GM12878 (cell line): ENCODE results near the gene NSFL1C. TPM values are rescaled to one million over a fixed set of nuclear protein-coding genes. Genes with fewer than 3 reads are reported as not detected.

Experiments
- ATAC-seq: fragments of 200-7000 bp; cut with Tn5 transposase; 3 replicates; pipeline ENCODE4 v1.9.1; 2020; ENCODE audit warnings: mild to moderate bottlenecking, moderate library complexity
- BruUV-seq: library from RNA; stranded (reverse); fragments of 400-500 nt; replicated peaks from 2 replicates; lab custom pipeline; 2021; lab: Mats Ljungman, UMichigan
- CTCF ChIA-PET: fragments of 300-600 bp; sonication (Branson Sonifier 250); formaldehyde crosslinking; extraction: SDS; loops from one replicate; lab custom pipeline; 2021; ENCODE audit warnings: inconsistent platforms; lab: Yijun Ruan, JAX
- POLR2A ChIA-PET: fragments of 350-600 bp; formaldehyde crosslinking; extraction: SDS; loops from one replicate; lab custom pipeline; 2021; ENCODE audit warnings: inconsistent platforms; lab: Charles Lee
- RAD21 ChIA-PET: fragments of 300-600 bp; sonication (Branson Sonifier 250); formaldehyde crosslinking; loops from one replicate; lab custom pipeline; 2023; ENCODE audit warnings: antibody characterized with exemption; ENCODE audit not compliant: unreplicated experiment; lab: Charles Lee
- SMC1A ChIA-PET: fragments of 300-600 bp; sonication (Branson Sonifier 250); formaldehyde crosslinking; loops from one replicate; lab custom pipeline; 2023; ENCODE audit not compliant: unreplicated experiment, uncharacterized antibody; lab: Charles Lee
- DNase-seq: peaks from one replicate; pipeline ENCODE4 v3.0.0-alpha.2; 2011; ENCODE audit warnings: low read depth, low spot score
- FAIRE-seq: peaks from 3 replicates; lab custom pipeline; 2011; peaks lifted over from hg19 to GRCh38; lab: Jason Lieb, UNC
- H2AFZ ChIP-seq: 2 replicates; pipeline ENCODE4 v1.6.0; 2011; ENCODE audit warnings: low read depth, low read length, control low read depth; ENCODE audit not compliant: control insufficient read depth
- H3K27ac ChIP-seq: 2 replicates; pipeline ENCODE4 v1.5.1; 2011; ENCODE audit warnings: control low read depth; ENCODE audit not compliant: control insufficient read depth, insufficient read depth
- H3K27me3 ChIP-seq, 2 experiments: replicated peaks in 1 of 2; 2 replicates each; pipeline versions ENCODE4 v1.6.0 to v1.6.1; 2011; ENCODE audit warnings: low read length in 1 of 2; ENCODE audit not compliant: control insufficient read depth in 2 of 2, insufficient read depth in 2 of 2
- H3K36me3 ChIP-seq, 2 experiments: 2 replicates each; pipeline ENCODE4 v1.5.1; 2011; ENCODE audit warnings: low read length in 1 of 2; ENCODE audit not compliant: control insufficient read depth in 2 of 2, insufficient read depth in 2 of 2
- H3K4me1 ChIP-seq: 2 replicates; pipeline ENCODE4 v1.6.1; 2011; ENCODE audit warnings: mild to moderate bottlenecking, low read length, moderate library complexity, mixed read lengths; ENCODE audit not compliant: control insufficient read depth, insufficient read depth
- H3K4me2 ChIP-seq: 2 replicates; pipeline ENCODE4 v1.6.0; 2011; ENCODE audit warnings: control low read depth; ENCODE audit not compliant: control insufficient read depth, insufficient read depth
- H3K4me3 ChIP-seq: fragments of 200-600 bp; sonication (generic); 2 replicates; pipeline ENCODE4 v1.5.1; 2016
- H3K79me2 ChIP-seq: 2 replicates; pipeline ENCODE4 v1.6.0; 2011; ENCODE audit warnings: low read length; ENCODE audit not compliant: control insufficient read depth, insufficient read depth
- H3K9ac ChIP-seq: 2 replicates; pipeline ENCODE4 v1.8.0; 2011; ENCODE audit warnings: low read length, control low read depth, mixed read lengths; ENCODE audit not compliant: control insufficient read depth, insufficient read depth
- H3K9me3 ChIP-seq: replicated peaks from 3 replicates; pipeline ENCODE4 v1.5.1; 2011; ENCODE audit warnings: mild to moderate bottlenecking, low read length; ENCODE audit not compliant: control insufficient read depth, insufficient read depth
- H4K20me1 ChIP-seq: 2 replicates; pipeline ENCODE4 v1.6.0; 2011; ENCODE audit not compliant: control insufficient read depth, insufficient read depth
- BHLHE40 ChIP-seq, 2 experiments: fragments of 450-650 bp in 1 of 2; IDR thresholded peaks; 2 replicates each; pipeline ENCODE4 v1.6.1; 2011 to 2017; ENCODE audit warnings: low read depth in 2 of 2, borderline replicate concordance in 1 of 2, improper control_type of control experiment in 1 of 2, low read length in 1 of 2, mild to moderate bottlenecking in 1 of 2
- BMI1 ChIP-seq: fragments of 450-650 bp; IDR thresholded peaks from 2 replicates; pipeline ENCODE4 v1.6.1; 2016; ENCODE audit warnings: mild to moderate bottlenecking, moderate library complexity, borderline replicate concordance
- CBFB ChIP-seq: IDR thresholded peaks from 2 replicates; pipeline ENCODE4 v1.6.1; 2016; ENCODE audit warnings: antibody characterized with exemption, low read depth
- CHD1 ChIP-seq: IDR thresholded peaks from 2 replicates; pipeline ENCODE4 v1.6.1; 2012; ENCODE audit warnings: low read depth, low read length, improper control_type of control experiment
- CTCF ChIP-seq, 3 experiments: IDR thresholded peaks in 2 of 3; conservative IDR thresholded peaks in 1 of 3; 2 replicates each; pipeline ENCODE4 v1.5.1; 2011; ENCODE audit warnings: low read depth in 3 of 3, low read length in 3 of 3, mild to moderate bottlenecking in 3 of 3, control low read depth in 2 of 3, moderate library complexity in 2 of 3, inconsistent platforms in 1 of 3, mixed read lengths in 1 of 3; ENCODE audit not compliant: control insufficient read depth in 2 of 3, insufficient read depth in 1 of 3; ENCODE audit errors: extremely low read depth in 1 of 3
- EP300 ChIP-seq, 2 experiments: fragments of 150-350 bp in 1 of 2; IDR thresholded peaks; 2 replicates each; pipeline ENCODE4 v1.6.1; 2011 to 2012; ENCODE audit warnings: low read depth in 2 of 2, low read length in 2 of 2, borderline replicate concordance in 1 of 2, improper control_type of control experiment in 1 of 2, inconsistent platforms in 1 of 2; ENCODE audit not compliant: control insufficient read depth in 1 of 2
- ETV6 ChIP-seq, 2 experiments: fragments of 450-650 bp in 1 of 2; IDR thresholded peaks in 1 of 2; conservative IDR thresholded peaks in 1 of 2; 2 replicates each; pipeline ENCODE4 v1.6.1; 2014; ENCODE audit warnings: antibody characterized with exemption in 1 of 2, borderline replicate concordance in 1 of 2, low read depth in 1 of 2, mild to moderate bottlenecking in 1 of 2, moderate library complexity in 1 of 2
- EZH2 ChIP-seq: IDR thresholded peaks from 2 replicates; pipeline ENCODE4 v1.6.1; 2012; ENCODE audit warnings: low read depth, mild to moderate bottlenecking, control low read depth, inconsistent platforms, low read length, borderline replicate concordance; ENCODE audit not compliant: control insufficient read depth
- IKZF1 ChIP-seq: fragments of 450-650 bp; conservative IDR thresholded peaks from 2 replicates; pipeline ENCODE4 v1.6.1; 2017; ENCODE audit warnings: antibody characterized with exemption, mild to moderate bottlenecking
- NR2C1 ChIP-seq: fragments of 450-650 bp; IDR thresholded peaks from 2 replicates; pipeline ENCODE4 v1.6.1; 2017; ENCODE audit warnings: antibody characterized with exemption, mild to moderate bottlenecking, moderate library complexity
- PAX5 ChIP-seq: IDR thresholded peaks from 2 replicates; pipeline ENCODE4 v1.6.1; 2011; ENCODE audit warnings: low read depth, low read length, borderline replicate concordance
- PAX8 ChIP-seq: fragments of 450-650 bp; IDR thresholded peaks from 2 replicates; pipeline ENCODE4 v1.6.1; 2017; ENCODE audit warnings: mild to moderate bottlenecking, moderate library complexity
- SIN3A ChIP-seq: IDR thresholded peaks from 2 replicates; pipeline ENCODE4 v1.6.1; 2012; ENCODE audit warnings: low read depth, low read length, improper control_type of control experiment
- SMAD5 ChIP-seq: IDR thresholded peaks from 2 replicates; pipeline ENCODE4 v1.6.1; 2016; ENCODE audit warnings: antibody characterized with exemption, low read depth
- SREBF1 ChIP-seq: IDR thresholded peaks from 2 replicates; pipeline ENCODE4 v1.6.1; 2012; ENCODE audit warnings: mild to moderate bottlenecking, low read length
- ZNF274 ChIP-seq: IDR thresholded peaks from one replicate; pipeline ENCODE4 v1.8.0; 2011; ENCODE audit not compliant: insufficient read length, insufficient read depth
- ZNF384 ChIP-seq: IDR thresholded peaks from 2 replicates; pipeline ENCODE4 v1.6.1; 2012; ENCODE audit warnings: low read depth, mild to moderate bottlenecking, low read length, improper control_type of control experiment, borderline replicate concordance
- ZNF687 ChIP-seq: fragments of 450-650 bp; IDR thresholded peaks from 2 replicates; pipeline ENCODE4 v1.6.1; 2017; ENCODE audit warnings: mild to moderate bottlenecking, moderate library complexity
- WGBS: methylation state at CpG from one replicate; pipeline ENCODE4 v1.1.6; 2016; ENCODE audit warnings: low lambda C conversion rate; ENCODE audit not compliant: insufficient replicate concordance, insufficient coverage; ENCODE audit errors: missing lambda C conversion rate; 5-methylcytosine and 5-hydroxymethylcytosine counted together
- in situ Hi-C: fragments of 300-500 bp; cut with MboI; formaldehyde crosslinking; loops from 9 replicates; pipeline ENCODE4 v1.14.3; 2018; ENCODE audit warnings: mixed read lengths
- intact Hi-C: fragments of 100-400 bp; cut with micrococcal nuclease; formaldehyde crosslinking; loops from one replicate; pipeline ENCODE4 v1.14.2; 2022; ENCODE audit not compliant: unreplicated experiment
- polyA plus RNA-seq, 11 experiments: library from polyadenylated mRNA; depleted of rRNA in 4 of 11; unstranded in 6 of 11; stranded (reverse) in 5 of 11; fragments of >200 nt; fragmentation: Nextera tagmentation in 4 of 11; fragmentation: Illumina TruSeq in 1 of 11; extraction: Ambion mirVana in 4 of 11; extraction: Trizol in 1 of 11; gene quantifications; 1 replicate in 1 of 11; 2 replicates in 10 of 11; pipeline versions ENCODE4 v1.2.1 to v1.2.3, GENCODE V29; 2011 to 2016; ENCODE audit warnings: inconsistent platforms in 2 of 11, missing spikeins in 2 of 11, low read depth in 1 of 11
- total RNA-seq, 4 experiments: library from RNA; depleted of rRNA in 3 of 4; stranded (reverse); fragments of >200 nt in 3 of 4; fragmentation: Illumina TruSeq in 1 of 4; extraction: Trizol in 1 of 4; gene quantifications; 2 replicates each; pipeline versions ENCODE4 v1.2.1 to v1.2.3, GENCODE V29; 2013 to 2021

The NSFL1C gene
- total and polyA plus RNA-seq, 10 of the 15 experiments (the other 5 are each of a cell fraction or from before 2014, with no cell fraction given): 21.5 to 100 (median 38.1) TPM

GRCh38 chr20:1403624-1404023, 63.0 kb downstream of the NSFL1C start:
- Histone ChIP-seq H3K4me2 (no peak overlapping the region), H3K9me3 (no peaks in the 10 kb centered on the region), H3K4me3 (no peak overlapping the region), H4K20me1 (no peaks in the 10 kb centered on the region), H3K79me2 (no peaks in the 10 kb centered on the region), H2AFZ (no peak overlapping the region), H3K9ac (no peak overlapping the region), H3K27ac (no peak overlapping the region), H3K36me3 (no peaks in the 10 kb centered on the region), H3K27me3 (no peaks in the 10 kb centered on the region; a peak in 1 of 4 replicates), H3K4me1 (no peaks in the 10 kb centered on the region; the same call in 1 of the 2 replicates)
- ATAC-seq (no peak), DNase-seq (no peak), FAIRE-seq (no peak)
- RAD21 ChIA-PET: no interaction called here
- CTCF ChIA-PET: no interaction called here
- TF ChIP-seq ZNF687: no peak
- no peak for TF ChIP-seq CBFB
- TF ChIP-seq PAX8: no peak
- no peak for TF ChIP-seq CTCF (IDR thresholded peaks at IDR 0.05 in 2 of 3, conservative IDR thresholded peaks at IDR 0.05 in 1 of 3; ENCODE audit: control insufficient read depth in 2 of 3, extremely low read depth in 1 of 3, insufficient read depth in 1 of 3, low read depth in 3 of 3, low read length in 3 of 3)
- TF ChIP-seq SREBF1: no peak
- no peak for TF ChIP-seq ZNF384
- TF ChIP-seq PAX5: no peak
- TF ChIP-seq SMAD5: no peak
- no peak for TF ChIP-seq ZNF274
- no peak for TF ChIP-seq SIN3A
- TF ChIP-seq ETV6 (conservative IDR thresholded peaks at IDR 0.05 in 1 of 2, IDR thresholded peaks at IDR 0.05 in 1 of 2; ENCODE audit: borderline replicate concordance in 1 of 2, low read depth in 1 of 2): no peak
- TF ChIP-seq EZH2: no peak
- TF ChIP-seq BHLHE40 (IDR thresholded peaks at IDR 0.05; ENCODE audit: borderline replicate concordance in 1 of 2, low read depth in 2 of 2, low read length in 1 of 2): no peak
- TF ChIP-seq BMI1: no peak
- TF ChIP-seq NR2C1: no peak
- TF ChIP-seq EP300 (IDR thresholded peaks at IDR 0.05; ENCODE audit: borderline replicate concordance in 1 of 2, control insufficient read depth in 1 of 2, low read depth in 2 of 2, low read length in 2 of 2): no peak
- TF ChIP-seq CHD1: no peak
- TF ChIP-seq IKZF1: no peak
- SMC1A ChIA-PET: no interaction called here
- no TSS peak for BruUV-seq
- intact Hi-C loops: no loop called here
- POLR2A ChIA-PET: no interaction called here
- in situ Hi-C loops: no loop called here
- WGBS: 41% methylated on average over 1 of the region's 1 CpG
